Cardiac septum (tissue), 1 donor: ENCODE results near the gene TMEM120B. TPM values are rescaled to one million over a fixed set of nuclear protein-coding genes. Genes with fewer than 3 reads are reported as not detected.
"Not testable (repeated sequence)": the region's sequence is repeated elsewhere in the genome, so short reads cannot be mapped to it uniquely, and the experiment has no call there.

Experiments used
- DNase-seq: peaks from one replicate; pipeline ENCODE4 v3.0.0-alpha.2; 2020; ENCODE audit warnings: low spot score
- intact Hi-C: fragments of 100-400 bp; cut with DNase I; formaldehyde crosslinking; loops from one replicate; pipeline ENCODE4 v1.14.0; 2022
- total RNA-seq: library from RNA; stranded (reverse); fragmentation: NEBNext Ultra II Directional; extraction: Animal tissue kit (Norgen Biotek cat#: 25700); gene quantifications from one replicate; pipeline ENCODE4 v1.2.1, GENCODE V29; 2021
- donor health status: DM: no; HTN: no; CAD: no.

The TMEM120B gene
- total RNA-seq, 1 donor from 2014 or later, result 6.2 TPM

GRCh38 chr12:121705514-121705913 lies 7.0 kb upstream of the TMEM120B start:
- DNase-seq, result no peak
- intact Hi-C loops, result no loop called here

GRCh38 chr12:121708313-121709063 lies 4.1 kb upstream of the TMEM120B start:
- DNase-seq, result no peak
- intact Hi-C loops, result no loop called here

GRCh38 chr12:121709064-121709424 lies 3.5 kb upstream of the TMEM120B start:
- DNase-seq, intact Hi-C loops: not testable (repeated sequence)

- DNase-seq, result no peak
- intact Hi-C loops, result no loop called here
Measured at GRCh38 chr12:121709478-121709961, 3.0 kb upstream of the TMEM120B start.

GRCh38 chr12:121711361-121712189 lies 977 bp upstream of the TMEM120B start:
- intact Hi-C loops, result loop anchor here (5.0 kb wide), 1 partner anchor 41 kb away; no protein-coding TSS in a partner anchor
- no peak for DNase-seq

- no peak for DNase-seq
Measured at GRCh38 chr12:121712190-121712460, 427 bp upstream of the TMEM120B start.

GRCh38 chr12:121713257-121713777 lies 765 bp downstream of the TMEM120B start:
- DNase-seq, result no peak
- intact Hi-C loops, result loop anchor here (5.0 kb wide), 1 partner anchor 39 kb away; no protein-coding TSS in a partner anchor

More at GRCh38 chr12:121712190-121712460, 427 bp upstream of the TMEM120B start:
- intact Hi-C loops, result loop anchor here (5.0 kb wide), 1 partner anchor 40 kb away; no protein-coding TSS in a partner anchor

- intact Hi-C loops, result loop anchor here (5.0 kb wide), 1 partner anchor 39 kb away; no protein-coding TSS in a partner anchor
- no peak for DNase-seq
Measured at GRCh38 chr12:121713793-121714192, 1.2 kb downstream of the TMEM120B start.

- intact Hi-C loops, DNase-seq: not testable (repeated sequence)
Measured at GRCh38 chr12:121715055-121715454, 2.5 kb downstream of the TMEM120B start.

GRCh38 chr12:121715862-121716435 lies 3.4 kb downstream of the TMEM120B start:
- DNase-seq, result no peak

GRCh38 chr12:121717041-121717699 lies 4.6 kb downstream of the TMEM120B start:
- intact Hi-C loops, result no loop called here
- no peak for DNase-seq

More at GRCh38 chr12:121715862-121716435, 3.4 kb downstream of the TMEM120B start:
- intact Hi-C loops, result no loop called here

GRCh38 chr12:121718653-121719239 lies 6.2 kb downstream of the TMEM120B start:
- intact Hi-C loops, result no loop called here
- DNase-seq, result no peak

GRCh38 chr12:121719926-121720414 lies 7.4 kb downstream of the TMEM120B start:
- intact Hi-C loops, result no loop called here
- no peak for DNase-seq

- intact Hi-C loops, result no loop called here
Measured at GRCh38 chr12:121720762-121721161, 8.2 kb downstream of the TMEM120B start.

GRCh38 chr12:121722511-121722910 lies 10.0 kb downstream of the TMEM120B start:
- intact Hi-C loops, result no loop called here
- no peak for DNase-seq

More at GRCh38 chr12:121720762-121721161, 8.2 kb downstream of the TMEM120B start:
- DNase-seq, result no peak

GRCh38 chr12:121723200-121723599 lies 10.6 kb downstream of the TMEM120B start:
- no peak for DNase-seq
- intact Hi-C loops, result no loop called here

GRCh38 chr12:121724925-121725324 lies 12.4 kb downstream of the TMEM120B start:
- intact Hi-C loops, result no loop called here
- no peak for DNase-seq

- DNase-seq, result no peak
- intact Hi-C loops, result no loop called here
Measured at GRCh38 chr12:121725423-121725822, 12.9 kb downstream of the TMEM120B start.

- no peak for DNase-seq
- intact Hi-C loops, result no loop called here
Measured at GRCh38 chr12:121729021-121729420, 16.5 kb downstream of the TMEM120B start.
